ENCODE data around the gene TLX2. TPM values are rescaled to one million over a fixed set of nuclear protein-coding genes. Genes with fewer than 3 reads are reported as not detected.

TLX2 gene
- total and polyA plus RNA-seq, 12 donors = not detected

- DNase-seq = no peak
- Histone ChIP-seq H3K27me3 (peaks cover 0 to 25% (median 7%) of the 10 kb centered on the region in 7 donors), H3K27ac (peak overlapping the region in 1 of 10 donors; percentile 0), H3K36me3 (no peaks in the 10 kb centered on the region), H3K4me1 (peaks cover 0 to 31% (median 0%) of the 10 kb centered on the region in 9 donors), H3K9me3 (no peaks in the 10 kb centered on the region), H3K4me3 (no peak overlapping the region)
- no peak for TF ChIP-seq CTCF (IDR thresholded peaks at IDR 0.05)
- intact Hi-C loops (cut with DNase I) = no loop called here
- WGBS, 2 donors = 77 to 79% methylated on average over 7 of the region's 7 CpGs
- no peak for ATAC-seq
These were observed 52.0 kb downstream of the TLX2 start for GRCh38 chr2:74566076-74566753.

- H3K4me3 ChIP-seq = no peak overlapping the region
- H3K4me1 ChIP-seq = peaks cover 0 to 33% (median 0%) of the 10 kb centered on the region in 9 donors
- intact Hi-C loops (cut with DNase I) = no loop called here
- H3K27ac ChIP-seq = peak overlapping the region in 1 of 10 donors; percentile 0
- DNase-seq (no peak), ATAC-seq (peak in 4 of 8 donors; percentile 11 to 52 (median 36))
- TF ChIP-seq CTCF (IDR thresholded peaks at IDR 0.05) = no peak
- no peaks in the 10 kb centered on the region for H3K9me3 ChIP-seq
- no peaks in the 10 kb centered on the region for H3K36me3 ChIP-seq
- peaks cover 0 to 25% (median 7%) of the 10 kb centered on the region in 7 donors for H3K27me3 ChIP-seq
These were observed 52.5 kb downstream of the TLX2 start for GRCh38 chr2:74566754-74567085.

Other genes with a start within 250 kb of the TLX2 start
- 1 to 10 TPM in 8 of 10 donors, under 1 TPM in 2; 0.82 to 4.6 (median 1.9) TPM for gene SLC4A5, start 171.0 kb upstream of the TLX2 start, total RNA-seq
- gene SLC4A5, start 171.0 kb upstream of the TLX2 start, polyA plus RNA-seq = 1 to 10 TPM in 1 of 2 donors, under 1 TPM in 1; 0.43 to 2.3 TPM
- 100 to 1,000 TPM; 140 to 285 (median 195) TPM for gene DCTN1, start 134.1 kb upstream of the TLX2 start, total RNA-seq
- gene DCTN1, start 134.1 kb upstream of the TLX2 start, polyA plus RNA-seq = 100 to 1,000 TPM; 123 to 168 TPM
- gene C2orf81, start 92.8 kb upstream of the TLX2 start, total RNA-seq = 1 to 10 TPM in 5 of 10 donors, under 1 TPM in 5; 0.52 to 1.7 (median 0.99) TPM
- gene C2orf81, start 92.8 kb upstream of the TLX2 start, polyA plus RNA-seq = 1 to 10 TPM; 1.2 to 1.3 TPM
- gene WDR54, start 92.7 kb upstream of the TLX2 start, total RNA-seq = 1 to 10 TPM; 1.1 to 6.7 (median 2.4) TPM
- 1 to 10 TPM; 2.9 to 8.7 TPM for gene WDR54, start 92.7 kb upstream of the TLX2 start, polyA plus RNA-seq
- 10 to 100 TPM in 8 of 10 donors, 1 to 10 TPM in 2; 9.3 to 23.4 (median 14.9) TPM for gene RTKN, start 72.5 kb upstream of the TLX2 start, total RNA-seq
- gene RTKN, start 72.5 kb upstream of the TLX2 start, polyA plus RNA-seq = 10 to 100 TPM; 25.5 to 33.9 TPM
- gene INO80B, start 59.4 kb upstream of the TLX2 start, total RNA-seq = 10 to 100 TPM in 9 of 10 donors, 1 to 10 TPM in 1; 8.9 to 22.0 (median 19.4) TPM
- gene INO80B, start 59.4 kb upstream of the TLX2 start, polyA plus RNA-seq = 10 to 100 TPM; 29.6 to 40.7 TPM
- 10 to 100 TPM; 34.8 to 54.1 (median 45.8) TPM for gene WBP1, start 56.0 kb upstream of the TLX2 start, total RNA-seq
- 10 to 100 TPM; 39.4 to 59.8 TPM for gene WBP1, start 56.0 kb upstream of the TLX2 start, polyA plus RNA-seq
- 10 to 100 TPM; 12.1 to 28.3 (median 18.0) TPM for gene MOGS, start 49.1 kb upstream of the TLX2 start, total RNA-seq
- gene MOGS, start 49.1 kb upstream of the TLX2 start, polyA plus RNA-seq = 10 to 100 TPM; 25.6 to 30.4 TPM
- gene MRPL53, start 41.8 kb upstream of the TLX2 start, total RNA-seq = 100 to 1,000 TPM; 136 to 188 (median 150) TPM
- gene MRPL53, start 41.8 kb upstream of the TLX2 start, polyA plus RNA-seq = 100 to 1,000 TPM in 1 of 2 donors, 10 to 100 TPM in 1; 92.3 to 123 TPM
- gene CCDC142, start 31.5 kb upstream of the TLX2 start, total RNA-seq = 10 to 100 TPM in 1 of 10 donors, 1 to 10 TPM in 9; 2.3 to 11.7 (median 5.5) TPM
- 10 to 100 TPM in 1 of 2 donors, 1 to 10 TPM in 1; 3.2 to 13.2 TPM for gene CCDC142, start 31.5 kb upstream of the TLX2 start, polyA plus RNA-seq
- gene TTC31, start 31.4 kb upstream of the TLX2 start, total RNA-seq = 10 to 100 TPM in 5 of 10 donors, 1 to 10 TPM in 5; 7.2 to 12.1 (median 9.4) TPM
- 10 to 100 TPM in 1 of 2 donors, 1 to 10 TPM in 1; 8.4 to 18.7 TPM for gene TTC31, start 31.4 kb upstream of the TLX2 start, polyA plus RNA-seq
- 1 to 10 TPM in 2 of 10 donors, under 1 TPM in 6, not detected in 2; 0.17 to 1.5 (median 0.39) TPM for gene LBX2, start 14.8 kb upstream of the TLX2 start, total RNA-seq
- under 1 TPM; 0.44 to 0.64 TPM for gene LBX2, start 14.8 kb upstream of the TLX2 start, polyA plus RNA-seq
- gene PCGF1, start 6.8 kb upstream of the TLX2 start, total RNA-seq = 10 to 100 TPM; 10.7 to 27.4 (median 14.9) TPM
- 10 to 100 TPM; 21.8 to 27.7 TPM for gene PCGF1, start 6.8 kb upstream of the TLX2 start, polyA plus RNA-seq
- under 1 TPM in 1 of 10 donors, not detected in 9; 0.65 TPM for gene DQX1, start 11.8 kb downstream of the TLX2 start, total RNA-seq
- under 1 TPM in 1 of 2 donors, not detected in 1; 0.03 TPM for gene DQX1, start 11.8 kb downstream of the TLX2 start, polyA plus RNA-seq
- gene AUP1, start 15.3 kb downstream of the TLX2 start, total RNA-seq = 10 to 100 TPM; 31.4 to 74.2 (median 38.2) TPM
- 100 to 1,000 TPM; 163 TPM for gene AUP1, start 15.3 kb downstream of the TLX2 start, polyA plus RNA-seq
- gene HTRA2, start 15.5 kb downstream of the TLX2 start, total RNA-seq = 10 to 100 TPM; 21.2 to 29.6 (median 24.9) TPM
- 10 to 100 TPM; 26.5 to 41.0 TPM for gene HTRA2, start 15.5 kb downstream of the TLX2 start, polyA plus RNA-seq
- gene LOXL3, start 39.5 kb downstream of the TLX2 start, total RNA-seq = 1 to 10 TPM; 1.2 to 9.2 (median 2.4) TPM
- 1 to 10 TPM; 2.9 to 3.4 TPM for gene LOXL3, start 39.5 kb downstream of the TLX2 start, polyA plus RNA-seq
- gene DOK1, start 40.3 kb downstream of the TLX2 start, total RNA-seq = 1 to 10 TPM; 1.9 to 7.7 (median 3.5) TPM
- 1 to 10 TPM; 3.1 to 5.9 TPM for gene DOK1, start 40.3 kb downstream of the TLX2 start, polyA plus RNA-seq
- under 1 TPM in 3 of 10 donors, not detected in 7; 0.12 to 0.42 (median 0.18) TPM for gene M1AP, start 133.9 kb downstream of the TLX2 start, total RNA-seq
- under 1 TPM; 0.03 to 0.44 TPM for gene M1AP, start 133.9 kb downstream of the TLX2 start, polyA plus RNA-seq
- gene SEMA4F, start 139.8 kb downstream of the TLX2 start, total RNA-seq = 1 to 10 TPM; 1.5 to 5.1 (median 2.7) TPM
- 1 to 10 TPM; 1.1 to 1.2 TPM for gene SEMA4F, start 139.8 kb downstream of the TLX2 start, polyA plus RNA-seq

Measured in heart right ventricle (tissue), 16 donors.